Ramos (cell line): ENCODE data around the gene CRKL.

Experiments used
- in situ Hi-C: fragments of 300-500 bp; cut with MboI; formaldehyde crosslinking; loops from one replicate; pipeline ENCODE4 v1.14.3; 2022; ENCODE audit warnings: low sequenced_read_pairs; ENCODE audit not compliant: unreplicated experiment

CRKL gene

GRCh38 chr22:20993304-20994127 lies 76.3 kb downstream of the CRKL start:
- in situ Hi-C loops = no loop called here

- in situ Hi-C loops = no loop called here
Observed at GRCh38 chr22:20994128-20994901, 77.1 kb downstream of the CRKL start.

GRCh38 chr22:20994902-20995241 lies 77.7 kb downstream of the CRKL start:
- in situ Hi-C loops = no loop called here

- in situ Hi-C loops = no loop called here
Observed at GRCh38 chr22:20995329-20996030, 78.3 kb downstream of the CRKL start.

- in situ Hi-C loops = no loop called here
Observed at GRCh38 chr22:20996031-20996410, 78.8 kb downstream of the CRKL start.

GRCh38 chr22:20996598-20997535 lies 79.7 kb downstream of the CRKL start:
- in situ Hi-C loops = no loop called here

- in situ Hi-C loops = no loop called here
Observed at GRCh38 chr22:20997536-20998257, 80.5 kb downstream of the CRKL start.

GRCh38 chr22:20998411-20999336 lies 81.5 kb downstream of the CRKL start:
- in situ Hi-C loops = no loop called here

- in situ Hi-C loops = no loop called here
Observed at GRCh38 chr22:20999350-21000206, 82.4 kb downstream of the CRKL start.

GRCh38 chr22:21000207-21000986 lies 83.2 kb downstream of the CRKL start:
- in situ Hi-C loops = no loop called here

GRCh38 chr22:21000987-21001600 lies 83.9 kb downstream of the CRKL start:
- in situ Hi-C loops = no loop called here

- in situ Hi-C loops = no loop called here
Observed at GRCh38 chr22:21001601-21002325, 84.6 kb downstream of the CRKL start, which contains the start of gene THAP7. Gene THAP7 (minus strand): TSS chr22:21002118. CDS start chr22:21001911, 207 bp downstream.
